Measurements from ENCODE around the gene KANK3. TPM values are rescaled to one million over a fixed set of nuclear protein-coding genes. Genes with fewer than 3 reads are reported as not detected.

The KANK3 gene
- total RNA-seq, 1 experiment from 2014 or later: 7.7 TPM

DNA sequence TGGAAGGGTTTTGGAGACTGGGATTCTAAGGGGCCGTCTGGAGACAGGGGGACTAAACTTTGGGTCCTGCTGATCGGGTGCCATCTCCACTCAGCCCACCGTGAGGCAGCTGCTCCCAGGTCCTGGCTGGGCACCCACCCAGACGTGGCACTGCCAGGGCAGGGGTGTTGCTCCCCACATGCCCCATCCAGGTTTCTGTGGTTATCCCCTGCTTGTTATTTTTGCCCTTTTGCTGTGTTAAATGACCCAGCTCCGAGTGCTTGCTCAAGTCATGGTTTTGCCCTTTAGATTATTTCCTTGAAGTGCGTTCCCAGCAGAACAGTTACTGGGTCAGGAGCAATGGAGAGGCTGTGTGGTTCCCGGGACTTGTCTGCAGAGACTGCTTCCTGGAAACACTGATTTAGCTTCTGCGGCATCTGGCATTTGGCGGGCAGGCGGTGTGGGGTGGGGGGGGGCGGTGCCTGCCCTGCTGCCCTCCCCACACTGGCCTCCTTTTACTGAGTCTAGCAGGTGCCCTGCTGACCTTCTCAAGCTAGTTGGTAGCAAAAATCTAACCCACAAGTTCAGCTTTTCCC is 49.0 kb upstream of the KANK3 start:
- Histone ChIP-seq H3K27me3 (ENCODE audit: insufficient read depth, low read length) (no peaks in the 10 kb centered on the region), H2BK15ac (ENCODE audit: low read depth, low read length) (no peak overlapping the region), H3K14ac (ENCODE audit: insufficient read depth, low read length) (no peak overlapping the region), H2BK20ac (ENCODE audit: low read depth, low read length, poor library complexity, severe bottlenecking) (no peak overlapping the region), H3K79me1 (ENCODE audit: insufficient read depth, low read depth, low read length, poor library complexity, severe bottlenecking) (no peaks in the 10 kb centered on the region), H3K27ac (ENCODE audit: insufficient read length, low read depth, low read length) (no peak overlapping the region), H4K8ac (replicated peaks; ENCODE audit: insufficient read length, low read depth, low read length) (no peak overlapping the region), H3K4ac (ENCODE audit: low read depth, low read length) (no peak overlapping the region), H3T11ph (ENCODE audit: low read length) (no peak overlapping the region), H2BK5ac (ENCODE audit: insufficient read length, low read length) (no peak overlapping the region), H4K91ac (ENCODE audit: insufficient read length, low read depth, low read length) (no peak overlapping the region), H2BK12ac (ENCODE audit: insufficient read length, low read depth, low read length) (no peak overlapping the region), H3K23ac (ENCODE audit: insufficient read length, low read depth, low read length) (no peak overlapping the region), H2AK5ac (ENCODE audit: insufficient read length, low read length) (no peak overlapping the region), H3K79me2 (ENCODE audit: insufficient read depth, low read length) (peaks cover 14% of the 10 kb centered on the region; the same call in 1 of the 2 replicates), H2AFZ (ENCODE audit: low read length) (no peak overlapping the region), H3K4me2 (ENCODE audit: insufficient read depth, insufficient read length, low read length) (no peak overlapping the region), H4K20me1 (ENCODE audit: control insufficient read depth, insufficient read depth, insufficient read length) (no peaks in the 10 kb centered on the region), H2BK120ac (ENCODE audit: low read depth, low read length, poor library complexity, severe bottlenecking) (no peak overlapping the region), H3K56ac (ENCODE audit: insufficient read length, low read depth, low read length) (no peak overlapping the region), H4K5ac (ENCODE audit: insufficient read length, low read depth, low read length) (no peak overlapping the region), H3K9ac (ENCODE audit: extremely low read depth, insufficient read length, low read length) (no peak overlapping the region), H3K23me2 (ENCODE audit: insufficient read length, low read depth, low read length, poor library complexity, severe bottlenecking) (no peaks in the 10 kb centered on the region), H3K9me3 (ENCODE audit: control insufficient read depth, low read depth, low read length) (no peaks in the 10 kb centered on the region), H3K18ac (ENCODE audit: insufficient read length, low read depth, low read length) (no peak overlapping the region), H3K4me1 (ENCODE audit: insufficient read depth, low read length) (no peaks in the 10 kb centered on the region)
- Mint-ChIP-seq H3K27ac (no peak overlapping the region), H3K36me3 (ENCODE audit: insufficient read depth in 1 of 3, low read depth in 3 of 3) (peaks cover 5 to 7% (median 5%) of the 10 kb centered on the region in 3 experiments; a peak in 5 of 7 replicates), H3K27me3 (ENCODE audit: low read depth) (no peaks in the 10 kb centered on the region), H3K9me3 (no peaks in the 10 kb centered on the region; a peak in 1 of 5 replicates), H3K4me3 (no peak overlapping the region), H3K4me1 (peaks cover 6 to 16% of the 10 kb centered on the region in 2 experiments)
- no peak for DNase-seq
- no CpG with 5 or more reads among the region's 11 CpGs for WGBS (ENCODE audit: extremely low coverage, insufficient read length, low lambda C conversion rate)
- TF ChIP-seq, protein P1, sequence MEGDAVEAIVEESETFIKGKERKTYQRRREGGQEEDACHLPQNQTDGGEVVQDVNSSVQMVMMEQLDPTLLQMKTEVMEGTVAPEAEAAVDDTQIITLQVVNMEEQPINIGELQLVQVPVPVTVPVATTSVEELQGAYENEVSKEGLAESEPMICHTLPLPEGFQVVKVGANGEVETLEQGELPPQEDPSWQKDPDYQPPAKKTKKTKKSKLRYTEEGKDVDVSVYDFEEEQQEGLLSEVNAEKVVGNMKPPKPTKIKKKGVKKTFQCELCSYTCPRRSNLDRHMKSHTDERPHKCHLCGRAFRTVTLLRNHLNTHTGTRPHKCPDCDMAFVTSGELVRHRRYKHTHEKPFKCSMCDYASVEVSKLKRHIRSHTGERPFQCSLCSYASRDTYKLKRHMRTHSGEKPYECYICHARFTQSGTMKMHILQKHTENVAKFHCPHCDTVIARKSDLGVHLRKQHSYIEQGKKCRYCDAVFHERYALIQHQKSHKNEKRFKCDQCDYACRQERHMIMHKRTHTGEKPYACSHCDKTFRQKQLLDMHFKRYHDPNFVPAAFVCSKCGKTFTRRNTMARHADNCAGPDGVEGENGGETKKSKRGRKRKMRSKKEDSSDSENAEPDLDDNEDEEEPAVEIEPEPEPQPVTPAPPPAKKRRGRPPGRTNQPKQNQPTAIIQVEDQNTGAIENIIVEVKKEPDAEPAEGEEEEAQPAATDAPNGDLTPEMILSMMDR (conservative IDR thresholded peaks at IDR 0.05): no peak
